Breast epithelium (tissue), 4 donors: ENCODE measurements around the gene EPHB2. TPM values are rescaled to one million over a fixed set of nuclear protein-coding genes. Genes with fewer than 3 reads are reported as not detected.
"Not testable (repeated sequence)": the region's sequence is repeated elsewhere in the genome, so short reads cannot be mapped to it uniquely, and the experiment has no call there.

Experiments
- DNase-seq, 2 donors: peaks; one replicate each; pipeline ENCODE4 v3.0.0-alpha.2; 2019; ENCODE audit warnings: low spot score in 2 of 2
- H3K27ac ChIP-seq, 2 donors: fragments of 200-600 bp; sonication (generic) in 1 of 2; one replicate each; pipeline ENCODE4 v1.5.1; 2016 to 2019; ENCODE audit warnings: mild to moderate bottlenecking in 1 of 2
- H3K27me3 ChIP-seq, 2 donors: fragments of 200-600 bp; sonication (generic) in 1 of 2; one replicate each; pipeline versions ENCODE4 v1.5.1 to v1.6.0; 2017 to 2019; ENCODE audit warnings: control low read depth in 1 of 2, mild to moderate bottlenecking in 1 of 2
- H3K36me3 ChIP-seq: fragments of 200-600 bp; one replicate; pipeline ENCODE4 v1.5.1; 2019
- H3K4me1 ChIP-seq, 2 donors: fragments of 200-600 bp; sonication (generic); one replicate each; pipeline ENCODE4 v1.5.1; 2016 to 2019; ENCODE audit warnings: control low read depth in 1 of 2
- H3K4me3 ChIP-seq, 3 donors: fragments of 200-600 bp; sonication (generic); 1 replicate in 2 of 3; 2 replicates in 1 of 3; pipeline ENCODE4 v1.5.1; 2016 to 2019; ENCODE audit warnings: mild to moderate bottlenecking in 3 of 3, moderate library complexity in 2 of 3
- H3K9me3 ChIP-seq, 2 donors: fragments of 200-600 bp; sonication (generic) in 1 of 2; one replicate each; pipeline ENCODE4 v1.5.1; 2016 to 2019; ENCODE audit warnings: control low read depth in 1 of 2
- POLR2A ChIP-seq: fragments of 450-650 bp; IDR thresholded peaks from one replicate; pipeline ENCODE4 v1.6.1; 2016; ENCODE audit warnings: antibody characterized with exemption, mild to moderate bottlenecking, moderate library complexity
- POLR2AphosphoS5 ChIP-seq, 3 donors: sonication (generic); formaldehyde crosslinking; IDR thresholded peaks; one replicate each; pipeline ENCODE4 v1.6.1; 2017; ENCODE audit warnings: antibody characterized with exemption in 3 of 3
- intact Hi-C: fragments of 100-400 bp; cut with DNase I; formaldehyde crosslinking; loops from one replicate; pipeline ENCODE4 v1.15.1; 2023; ENCODE audit warnings: low total_unique reads
- total RNA-seq, 3 donors: library from RNA; depleted of rRNA; stranded (reverse); fragments of >200 nt; gene quantifications; one replicate each; pipeline ENCODE4 v1.1.0, GENCODE V29; 2016
- TF ChIP-seq, protein P1 (sequence below), 3 donors: fragments of 450-650 bp; IDR thresholded peaks; one replicate each; pipeline ENCODE4 v1.5.1; 2016 to 2017; ENCODE audit warnings: antibody characterized with exemption in 3 of 3, mild to moderate bottlenecking in 3 of 3, moderate library complexity in 3 of 3

EPHB2 gene
- total RNA-seq, 3 donors from 2014 or later, result 1.3 to 4.6 (median 1.5) TPM

DNA sequence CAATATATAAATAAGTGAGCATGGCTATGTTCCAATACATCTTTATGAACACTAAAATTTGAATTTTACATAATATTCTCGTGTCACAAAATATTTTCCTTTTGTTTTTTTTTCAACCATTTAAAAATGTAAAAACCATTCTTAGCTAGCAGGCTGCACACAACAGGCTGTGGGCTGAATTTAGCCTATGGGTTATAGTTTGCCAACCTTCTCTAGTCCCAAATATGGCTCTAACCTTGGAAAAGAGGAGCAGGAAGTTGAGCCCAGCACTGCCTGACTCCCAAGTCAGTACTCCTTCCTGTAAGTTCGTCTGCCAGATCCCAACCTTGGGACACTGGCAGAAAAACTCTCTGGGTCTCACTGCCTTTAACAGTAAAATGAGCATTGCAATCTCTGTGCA is 44.2 kb upstream of the EPHB2 start:
- Histone ChIP-seq H3K4me1 (no peaks in the 10 kb centered on the region), H3K9me3 (no peaks in the 10 kb centered on the region), H3K36me3 (no peaks in the 10 kb centered on the region), H3K27me3 (peaks cover 0 to 4% of the 10 kb centered on the region in 2 donors), H3K27ac (no peak overlapping the region), H3K4me3 (no peak overlapping the region)
- DNase-seq, result no peak
- intact Hi-C loops, result no loop called here
- no peak for TF ChIP-seq POLR2AphosphoS5 (IDR thresholded peaks at IDR 0.05)
- TF ChIP-seq POLR2A, result no peak
- TF ChIP-seq, protein P1, sequence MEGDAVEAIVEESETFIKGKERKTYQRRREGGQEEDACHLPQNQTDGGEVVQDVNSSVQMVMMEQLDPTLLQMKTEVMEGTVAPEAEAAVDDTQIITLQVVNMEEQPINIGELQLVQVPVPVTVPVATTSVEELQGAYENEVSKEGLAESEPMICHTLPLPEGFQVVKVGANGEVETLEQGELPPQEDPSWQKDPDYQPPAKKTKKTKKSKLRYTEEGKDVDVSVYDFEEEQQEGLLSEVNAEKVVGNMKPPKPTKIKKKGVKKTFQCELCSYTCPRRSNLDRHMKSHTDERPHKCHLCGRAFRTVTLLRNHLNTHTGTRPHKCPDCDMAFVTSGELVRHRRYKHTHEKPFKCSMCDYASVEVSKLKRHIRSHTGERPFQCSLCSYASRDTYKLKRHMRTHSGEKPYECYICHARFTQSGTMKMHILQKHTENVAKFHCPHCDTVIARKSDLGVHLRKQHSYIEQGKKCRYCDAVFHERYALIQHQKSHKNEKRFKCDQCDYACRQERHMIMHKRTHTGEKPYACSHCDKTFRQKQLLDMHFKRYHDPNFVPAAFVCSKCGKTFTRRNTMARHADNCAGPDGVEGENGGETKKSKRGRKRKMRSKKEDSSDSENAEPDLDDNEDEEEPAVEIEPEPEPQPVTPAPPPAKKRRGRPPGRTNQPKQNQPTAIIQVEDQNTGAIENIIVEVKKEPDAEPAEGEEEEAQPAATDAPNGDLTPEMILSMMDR (IDR thresholded peaks at IDR 0.05), result no peak

DNA sequence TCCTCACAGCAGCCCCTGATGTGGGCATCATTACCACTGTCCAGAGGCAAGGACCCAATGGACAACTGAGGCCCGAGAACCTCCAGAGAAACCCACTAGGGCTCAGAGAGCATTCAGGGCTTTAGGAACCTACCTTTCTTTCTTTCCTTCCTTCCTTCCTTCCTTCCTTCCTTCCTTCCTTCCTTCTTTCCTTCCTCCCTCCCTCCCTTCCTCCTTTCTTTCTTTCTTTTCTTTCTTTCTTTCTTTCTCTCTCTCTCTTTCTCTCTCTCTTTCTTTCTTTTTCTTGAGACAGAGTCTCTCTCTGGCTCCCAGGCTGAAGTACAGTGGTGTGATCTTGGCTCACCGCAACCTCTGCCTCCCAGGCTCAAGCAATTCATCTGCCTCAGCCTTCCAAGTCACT is 41.8 kb upstream of the EPHB2 start:
- H3K9me3 ChIP-seq, H3K4me1 ChIP-seq, H3K36me3 ChIP-seq, DNase-seq, intact Hi-C loops, H3K27ac ChIP-seq, H3K4me3 ChIP-seq: not testable (repeated sequence)
- peaks cover 0 to 20% of the 10 kb centered on the region in 2 donors for H3K27me3 ChIP-seq

GRCh38 chr1:22670352-22670975 is 40.2 kb upstream of the EPHB2 start:
- TF ChIP-seq POLR2AphosphoS5 (IDR thresholded peaks at IDR 0.05), result no peak
- no peak for TF ChIP-seq POLR2A
- TF ChIP-seq, protein P1 (IDR thresholded peaks at IDR 0.05), result no peak

DNA sequence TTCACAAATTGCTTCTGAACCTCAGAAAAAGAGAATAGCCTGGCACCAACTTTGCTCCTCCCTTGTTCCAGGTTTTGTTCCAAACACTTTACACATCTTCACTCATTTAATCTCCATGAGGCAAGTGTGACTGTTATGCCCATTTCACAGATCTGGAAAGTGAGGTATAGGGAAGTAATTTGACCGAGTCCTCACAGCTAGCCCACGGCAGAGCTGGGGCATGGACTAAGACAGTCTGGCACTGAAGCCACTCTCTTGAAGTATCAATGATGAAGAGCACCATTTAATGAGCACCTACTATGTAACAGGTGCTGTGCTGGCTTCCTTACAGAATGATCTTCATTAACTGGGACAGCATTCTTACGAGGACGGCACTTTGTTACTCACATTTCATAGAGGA is 38.6 kb upstream of the EPHB2 start:
- no peaks in the 10 kb centered on the region for H3K36me3 ChIP-seq
- H3K27ac ChIP-seq, result no peak overlapping the region
- H3K4me3 ChIP-seq, result no peak overlapping the region
- no peaks in the 10 kb centered on the region for H3K9me3 ChIP-seq
- DNase-seq, result no peak
- intact Hi-C loops, result no loop called here
- TF ChIP-seq, protein P1 (IDR thresholded peaks at IDR 0.05), result no peak
- TF ChIP-seq POLR2AphosphoS5 (IDR thresholded peaks at IDR 0.05), result no peak
- no peak for TF ChIP-seq POLR2A
- H3K27me3 ChIP-seq, result peaks cover 0 to 21% of the 10 kb centered on the region in 2 donors
- H3K4me1 ChIP-seq, result no peaks in the 10 kb centered on the region

More at GRCh38 chr1:22670352-22670975, 40.2 kb upstream of the EPHB2 start:
- intact Hi-C loops, result no loop called here
- no peak for DNase-seq
- Histone ChIP-seq H3K4me1 (no peaks in the 10 kb centered on the region), H3K36me3 (no peaks in the 10 kb centered on the region), H3K4me3 (no peak overlapping the region), H3K27ac (no peak overlapping the region), H3K9me3 (no peaks in the 10 kb centered on the region), H3K27me3 (peaks cover 0 to 21% of the 10 kb centered on the region in 2 donors)

GRCh38 chr1:22673486-22674409 is 36.9 kb upstream of the EPHB2 start:
- intact Hi-C loops, result no loop called here
- Histone ChIP-seq H3K4me1 (no peaks in the 10 kb centered on the region), H3K27me3 (peaks cover 0 to 21% of the 10 kb centered on the region in 2 donors), H3K36me3 (no peaks in the 10 kb centered on the region), H3K9me3 (no peaks in the 10 kb centered on the region), H3K27ac (no peak overlapping the region), H3K4me3 (no peak overlapping the region)
- no peak for DNase-seq
- no peak for TF ChIP-seq POLR2AphosphoS5 (IDR thresholded peaks at IDR 0.05)
- TF ChIP-seq, protein P1 (IDR thresholded peaks at IDR 0.05), result peak in 2 of 3 donors; percentile 22 to 24
- TF ChIP-seq POLR2A, result no peak
